Prostate gland (tissue), 2 donors: ENCODE measurements around the gene HOXB6.

ENCODE experiments used
- POLR2A ChIP-seq: fragments of 450-650 bp; IDR thresholded peaks from one replicate; pipeline ENCODE4 v1.6.1; 2016; ENCODE audit warnings: antibody characterized with exemption, mild to moderate bottlenecking
- TF ChIP-seq, protein P1 (sequence below), 4 experiments: fragments of 200-600 bp in 2 of 4; fragments of 450-650 bp in 2 of 4; sonication (generic) in 2 of 4; IDR thresholded peaks; 1 replicate in 3 of 4; 2 replicates in 1 of 4; pipeline ENCODE4 v1.5.1; 2016 to 2019; ENCODE audit warnings: antibody characterized with exemption in 4 of 4, mild to moderate bottlenecking in 2 of 4, moderate library complexity in 2 of 4

DNA sequence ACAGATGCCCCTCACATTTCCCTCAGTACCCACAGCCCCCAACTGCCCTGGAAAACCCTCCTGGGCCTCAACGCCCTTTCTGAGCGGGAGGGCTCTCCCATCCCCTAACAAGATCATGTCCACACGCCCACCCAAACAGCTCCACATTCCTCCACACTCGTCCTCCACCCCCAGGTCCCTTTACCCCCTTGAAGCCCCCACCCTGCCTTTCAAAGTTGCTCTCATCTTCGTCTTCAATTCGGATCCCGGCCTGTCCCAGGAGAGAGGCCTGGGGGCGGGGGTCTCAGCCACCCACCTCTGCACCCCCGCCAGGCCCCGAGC is 41.0 kb downstream of the HOXB6 start:
- TF ChIP-seq, protein P1, sequence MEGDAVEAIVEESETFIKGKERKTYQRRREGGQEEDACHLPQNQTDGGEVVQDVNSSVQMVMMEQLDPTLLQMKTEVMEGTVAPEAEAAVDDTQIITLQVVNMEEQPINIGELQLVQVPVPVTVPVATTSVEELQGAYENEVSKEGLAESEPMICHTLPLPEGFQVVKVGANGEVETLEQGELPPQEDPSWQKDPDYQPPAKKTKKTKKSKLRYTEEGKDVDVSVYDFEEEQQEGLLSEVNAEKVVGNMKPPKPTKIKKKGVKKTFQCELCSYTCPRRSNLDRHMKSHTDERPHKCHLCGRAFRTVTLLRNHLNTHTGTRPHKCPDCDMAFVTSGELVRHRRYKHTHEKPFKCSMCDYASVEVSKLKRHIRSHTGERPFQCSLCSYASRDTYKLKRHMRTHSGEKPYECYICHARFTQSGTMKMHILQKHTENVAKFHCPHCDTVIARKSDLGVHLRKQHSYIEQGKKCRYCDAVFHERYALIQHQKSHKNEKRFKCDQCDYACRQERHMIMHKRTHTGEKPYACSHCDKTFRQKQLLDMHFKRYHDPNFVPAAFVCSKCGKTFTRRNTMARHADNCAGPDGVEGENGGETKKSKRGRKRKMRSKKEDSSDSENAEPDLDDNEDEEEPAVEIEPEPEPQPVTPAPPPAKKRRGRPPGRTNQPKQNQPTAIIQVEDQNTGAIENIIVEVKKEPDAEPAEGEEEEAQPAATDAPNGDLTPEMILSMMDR (IDR thresholded peaks at IDR 0.05) = no peak
- no peak for TF ChIP-seq POLR2A
